ENCODE results near the gene CD93.

Gene CD93

DNA sequence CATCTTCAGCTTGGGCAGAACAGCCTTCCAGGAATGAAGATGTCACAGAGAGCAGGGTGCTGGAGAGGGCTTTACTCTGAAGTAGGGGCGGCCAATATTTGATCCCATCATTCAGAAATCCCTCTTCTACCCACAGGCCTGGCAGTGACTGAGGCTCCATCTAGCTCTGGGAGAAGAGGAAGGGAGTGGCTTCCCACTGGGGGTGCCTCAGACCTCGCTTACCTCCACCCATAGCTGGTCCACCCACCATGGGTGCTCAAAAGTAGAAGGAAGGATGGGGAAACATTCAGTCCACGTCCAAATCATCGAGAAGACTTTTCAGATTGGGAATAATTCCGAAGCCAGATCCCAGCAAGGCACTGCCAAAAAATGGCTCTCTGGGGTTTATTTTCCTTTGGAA, 24.9 kb downstream of the CD93 start:
- DNase-seq (ENCODE audit: low spot score): no peak

DNA sequence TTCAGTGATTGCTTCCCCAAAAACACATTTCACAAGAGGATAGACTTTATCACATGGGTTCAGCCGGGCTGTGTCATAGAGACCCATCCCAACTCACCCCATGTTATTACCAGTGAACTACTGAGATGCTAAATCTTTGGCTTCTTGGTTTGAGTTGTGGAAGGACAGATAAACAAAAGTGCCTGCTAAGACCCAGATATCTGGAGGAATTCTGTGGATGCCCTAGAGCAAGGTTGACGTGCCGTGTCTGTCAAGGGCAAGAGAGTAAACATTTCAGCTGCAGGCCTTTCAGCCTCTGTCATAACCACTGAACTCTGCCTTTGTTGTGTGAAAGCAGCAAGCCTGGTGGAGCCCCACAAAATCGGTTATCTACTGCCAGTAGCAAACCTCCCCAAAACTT, 25.5 kb downstream of the CD93 start:
- DNase-seq (ENCODE audit: low spot score): no peak

DNA sequence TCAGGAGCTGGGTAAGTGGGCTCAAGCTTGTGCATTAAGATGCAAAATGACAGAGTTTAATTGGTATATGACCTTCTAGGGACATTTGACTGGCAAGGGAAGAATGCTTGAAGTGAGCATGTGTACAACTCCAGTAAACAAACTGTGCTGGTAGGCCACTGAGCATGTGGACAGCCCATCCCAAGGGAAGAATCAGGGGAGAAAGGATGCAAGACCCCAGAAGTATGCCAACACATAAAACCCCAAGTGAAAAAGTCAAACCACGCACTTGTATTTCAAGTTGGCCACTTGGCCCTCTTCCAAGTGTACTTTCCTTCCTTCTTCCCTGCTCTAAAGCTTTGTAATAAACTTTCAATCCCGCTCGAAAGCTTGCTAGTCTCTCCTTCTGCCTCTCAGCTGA, 26.3 kb downstream of the CD93 start:
- no peak for DNase-seq (ENCODE audit: low spot score)

- DNase-seq (ENCODE audit: low spot score): no peak
Observed at GRCh38 chr20:23059001-23059400, 27.1 kb downstream of the CD93 start.

GRCh38 chr20:23058240-23058639, 27.9 kb downstream of the CD93 start:
- no peak for DNase-seq (ENCODE audit: low spot score)

GRCh38 chr20:23052904-23053303, 33.2 kb downstream of the CD93 start:
- no peak for DNase-seq (ENCODE audit: low spot score)

DNA sequence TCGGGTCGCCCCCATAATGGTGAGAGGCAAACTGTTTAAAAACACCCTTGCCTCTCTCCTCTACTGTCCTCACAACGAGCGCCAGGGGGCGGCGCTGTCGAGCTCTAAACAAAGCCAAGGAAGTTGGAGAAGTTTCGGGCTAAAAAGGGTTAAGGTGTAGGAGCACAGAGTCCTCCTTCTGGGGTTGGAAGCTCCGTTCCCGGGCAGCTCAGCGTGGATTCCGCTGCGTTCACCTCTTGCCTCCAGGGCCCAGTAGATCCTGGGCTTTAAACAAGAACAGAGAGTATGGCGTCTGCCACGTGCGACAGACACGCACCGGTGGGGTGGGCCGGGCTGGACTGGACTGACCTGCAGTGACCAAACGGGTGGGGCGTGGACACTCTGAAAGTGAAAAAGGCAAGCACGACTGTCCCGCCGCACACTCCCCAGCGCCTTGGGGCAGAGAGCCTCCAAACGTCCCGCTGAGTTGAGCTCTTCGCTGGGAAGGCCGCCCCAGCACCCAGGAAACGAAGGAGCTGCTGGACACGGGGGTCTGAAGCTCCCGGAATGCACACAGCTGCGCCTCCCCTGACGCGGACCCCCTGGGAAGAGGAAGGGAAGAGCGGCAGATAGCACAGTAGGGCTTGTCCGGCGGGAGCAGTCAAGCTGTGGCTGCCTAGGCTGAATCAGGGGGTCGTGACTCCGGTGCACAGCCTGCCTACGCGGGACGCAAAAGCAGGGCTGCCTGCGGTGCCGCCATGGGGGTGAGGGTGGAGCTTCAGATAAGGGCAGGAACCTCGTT, 35.1 kb downstream of the CD93 start:
- peak; percentile 75 for DNase-seq (ENCODE audit: low spot score)

- DNase-seq (ENCODE audit: low spot score): no peak
Observed at GRCh38 chr20:23050076-23050838, 35.9 kb downstream of the CD93 start.

DNA sequence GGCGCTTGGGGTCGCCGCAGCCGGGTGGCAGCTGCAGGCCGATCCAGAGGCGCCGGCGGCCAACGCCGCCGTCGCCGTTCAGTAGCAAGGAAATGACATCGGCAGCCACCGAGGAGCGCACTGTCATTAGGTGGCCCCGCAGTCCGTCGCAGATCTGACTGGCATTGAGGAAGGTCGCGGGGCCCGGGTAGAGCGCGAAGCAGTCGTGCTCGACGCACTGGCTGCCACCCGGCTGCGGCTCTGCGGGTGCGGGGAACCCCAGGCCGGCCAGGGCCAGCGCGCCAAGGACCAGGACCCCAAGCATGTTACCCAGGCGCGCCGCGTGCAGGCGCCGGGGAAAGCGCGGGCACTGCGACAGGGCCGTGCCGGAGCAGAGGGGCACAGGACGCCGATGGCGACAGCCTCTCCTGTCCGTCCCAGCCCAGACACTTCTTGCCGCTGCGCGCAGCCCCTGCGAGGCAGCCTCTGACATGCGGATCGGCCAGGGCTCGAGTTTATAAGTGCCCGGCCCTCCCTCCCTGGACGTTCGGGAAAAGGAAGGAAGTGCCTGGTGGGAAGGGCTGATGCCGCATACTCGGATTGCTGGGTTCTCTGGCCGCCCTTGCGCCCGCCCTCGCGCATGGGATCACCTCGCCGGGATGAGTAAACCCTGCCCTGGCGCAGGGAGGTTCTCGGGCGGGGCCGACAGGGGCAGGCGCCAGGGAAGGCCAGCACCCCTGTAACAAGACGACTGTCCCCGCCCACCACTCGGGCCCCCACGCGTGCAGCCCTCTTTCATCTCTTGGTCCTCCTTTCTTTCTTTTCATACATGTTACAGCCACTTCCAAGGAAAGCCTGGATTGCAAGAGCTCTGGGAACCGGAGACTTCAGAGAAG, 36.7 kb downstream of the CD93 start, which contains the start of gene THBD:
THBD (minus strand) TSS at position 472 of the 875 bp plus-strand sequence; CDS start at position 304, 168 bp downstream.
- peak; percentile 37 for DNase-seq (ENCODE audit: low spot score)

DNA sequence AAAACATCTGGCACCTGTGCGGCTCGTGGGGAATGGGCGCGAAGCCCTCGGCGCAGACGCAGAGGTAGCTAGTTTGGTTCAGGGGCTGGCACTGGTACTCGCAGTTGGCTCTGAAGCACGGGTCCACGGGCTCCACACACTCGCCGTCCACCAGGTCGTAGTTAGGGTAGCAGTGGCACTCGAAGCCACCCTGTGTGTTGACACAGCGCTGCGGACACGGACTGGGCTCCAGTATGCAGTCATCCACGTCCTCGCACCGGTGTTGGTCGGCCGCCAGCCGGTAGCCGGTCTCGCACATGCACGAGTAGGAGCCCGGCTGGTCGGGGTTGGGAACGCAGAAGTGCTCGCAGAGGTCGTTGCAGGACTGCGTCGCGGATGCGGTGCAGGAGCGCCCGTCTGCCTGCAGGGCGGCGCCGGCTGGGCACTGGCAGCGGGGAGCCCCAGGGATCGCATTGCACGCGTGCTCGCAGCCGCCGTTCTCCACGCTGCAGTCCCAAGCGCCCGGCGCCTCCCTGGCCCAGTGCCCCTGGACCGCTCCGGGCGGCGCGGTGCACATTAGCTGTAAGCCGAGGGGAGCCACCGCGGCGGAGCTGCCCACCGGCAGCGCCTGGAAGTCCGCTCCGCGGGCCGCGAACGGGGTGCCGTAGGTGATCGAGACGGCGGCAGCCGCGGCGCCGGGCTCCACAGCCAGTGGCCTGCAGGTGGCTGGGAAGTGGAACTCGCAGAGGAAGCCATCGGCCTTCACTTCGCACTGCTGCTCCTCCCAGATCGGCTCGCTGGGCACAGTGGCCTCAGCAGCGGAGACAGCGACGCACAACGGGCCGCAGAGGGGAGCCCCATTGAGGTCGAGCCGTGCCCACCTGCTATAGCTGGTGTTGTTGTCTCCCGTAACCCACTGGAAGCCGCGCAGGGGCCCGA, 37.6 kb downstream of the CD93 start:
- DNase-seq (ENCODE audit: low spot score): peak; percentile 59

DNA sequence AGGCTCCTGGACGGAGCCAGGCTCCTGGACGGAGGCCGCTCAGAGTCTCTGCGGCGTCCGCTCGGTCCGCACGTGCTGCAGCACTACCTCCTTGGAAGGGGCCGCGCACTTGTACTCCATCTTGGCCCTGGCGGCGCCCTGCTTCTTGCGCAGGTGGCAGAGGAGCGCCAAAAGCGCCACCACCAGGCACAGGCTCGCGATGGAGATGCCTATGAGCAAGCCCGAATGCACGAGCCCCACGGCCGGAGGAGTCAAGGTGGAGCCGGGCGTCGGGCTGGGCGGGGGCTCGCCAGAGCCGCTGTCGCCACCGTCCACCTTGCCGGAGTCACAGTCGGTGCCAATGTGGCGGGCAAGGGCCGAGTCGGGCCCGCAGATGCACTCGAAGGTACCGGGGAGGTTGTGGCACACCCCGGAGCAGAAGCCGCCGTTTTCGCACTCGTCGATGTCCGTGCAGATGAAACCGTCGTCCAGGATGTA, 38.3 kb downstream of the CD93 start:
- no peak for DNase-seq (ENCODE audit: low spot score)

GRCh38 chr20:23047001-23047737, 39.0 kb downstream of the CD93 start:
- DNase-seq (ENCODE audit: low spot score): no peak

DNA sequence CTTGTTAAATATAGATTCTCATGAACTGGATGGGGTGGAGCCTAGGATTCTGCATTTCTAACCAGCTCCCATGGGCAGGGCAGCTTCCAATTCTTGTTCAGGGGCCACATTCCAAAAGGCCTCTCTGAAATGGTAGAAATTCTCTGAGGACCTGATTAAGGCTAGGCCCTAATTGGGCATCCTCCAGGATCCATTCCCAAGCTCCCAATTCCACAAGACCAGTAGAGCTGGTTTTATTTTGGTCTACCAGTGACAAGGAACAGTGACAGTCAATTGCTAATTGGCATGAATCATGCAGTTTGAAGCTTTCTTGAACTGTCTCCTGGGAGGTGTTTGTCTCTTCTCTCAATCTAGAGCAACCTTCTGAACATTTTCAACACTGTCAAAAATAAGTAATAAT, 39.7 kb downstream of the CD93 start:
- no peak for DNase-seq (ENCODE audit: low spot score)

DNA sequence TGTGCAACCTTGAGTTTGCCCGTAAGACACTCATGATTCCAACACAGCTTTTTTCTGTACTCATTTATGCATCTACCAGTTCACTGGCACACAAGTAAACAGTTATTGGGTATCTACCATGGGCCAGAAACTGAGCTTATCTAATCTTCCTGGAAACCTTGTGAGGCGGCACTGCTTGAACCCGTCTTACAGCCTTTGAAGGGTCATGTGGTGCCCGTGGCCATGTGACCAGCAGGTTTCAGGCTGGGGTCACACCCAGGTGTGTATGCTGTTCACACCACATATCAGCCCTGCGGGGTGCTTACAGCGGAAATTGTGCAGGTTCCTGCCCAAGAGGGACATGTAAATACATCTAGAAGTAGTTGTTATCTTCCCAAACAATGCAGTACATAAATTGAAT, 42.7 kb downstream of the CD93 start:
- no peak for DNase-seq (ENCODE audit: low spot score)

DNA sequence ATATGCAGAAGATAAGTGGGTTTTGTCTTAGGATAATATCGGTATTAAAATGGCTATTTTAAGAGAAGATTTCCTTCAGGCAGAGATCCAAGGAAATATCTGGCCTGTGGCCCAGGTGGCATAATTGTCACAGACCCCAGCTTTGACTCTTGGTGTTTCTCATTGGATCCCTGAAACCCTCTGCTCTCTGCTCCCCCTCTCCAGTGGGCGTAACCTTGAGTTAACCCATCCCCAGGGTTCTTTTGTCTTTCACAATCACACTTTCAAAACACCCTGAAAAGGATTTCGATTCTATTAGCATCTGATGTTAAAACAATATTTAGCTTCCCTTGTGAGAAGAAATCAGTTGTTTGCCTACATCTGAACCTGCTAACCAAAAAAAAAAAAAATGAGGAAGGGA, 43.9 kb downstream of the CD93 start:
- DNase-seq (ENCODE audit: low spot score): peak; percentile 47

DNA sequence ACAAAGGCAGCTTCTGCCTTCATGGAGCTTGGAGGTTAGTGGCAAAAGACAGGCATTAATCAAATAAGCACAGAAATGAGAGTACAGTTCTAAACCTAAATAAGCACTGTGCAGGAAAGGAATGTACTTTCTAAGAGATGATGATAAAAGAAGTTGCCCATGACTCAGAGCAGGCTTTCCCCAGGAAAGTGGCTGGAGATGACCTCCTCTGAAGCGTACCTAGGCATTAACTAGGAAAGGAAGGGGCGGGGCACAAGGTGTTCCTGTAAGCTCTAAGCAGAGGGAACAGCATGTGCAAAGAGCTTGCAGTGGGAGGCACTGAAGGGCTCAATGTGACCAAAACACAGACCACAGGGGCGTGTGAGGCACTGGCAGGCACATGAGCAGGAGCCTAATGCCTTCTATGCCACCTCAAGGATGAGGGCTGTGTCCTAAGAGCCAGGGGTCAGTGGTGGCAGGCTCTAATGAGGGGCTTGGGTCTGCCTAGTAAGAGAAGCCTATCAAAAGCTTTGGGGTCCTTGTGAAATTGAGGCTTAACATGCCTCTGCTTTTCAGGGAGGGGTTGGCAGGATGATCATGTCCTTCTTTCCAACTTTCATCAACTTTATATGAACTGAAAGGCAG, 46.1 kb downstream of the CD93 start:
- DNase-seq (ENCODE audit: low spot score): no peak

DNA sequence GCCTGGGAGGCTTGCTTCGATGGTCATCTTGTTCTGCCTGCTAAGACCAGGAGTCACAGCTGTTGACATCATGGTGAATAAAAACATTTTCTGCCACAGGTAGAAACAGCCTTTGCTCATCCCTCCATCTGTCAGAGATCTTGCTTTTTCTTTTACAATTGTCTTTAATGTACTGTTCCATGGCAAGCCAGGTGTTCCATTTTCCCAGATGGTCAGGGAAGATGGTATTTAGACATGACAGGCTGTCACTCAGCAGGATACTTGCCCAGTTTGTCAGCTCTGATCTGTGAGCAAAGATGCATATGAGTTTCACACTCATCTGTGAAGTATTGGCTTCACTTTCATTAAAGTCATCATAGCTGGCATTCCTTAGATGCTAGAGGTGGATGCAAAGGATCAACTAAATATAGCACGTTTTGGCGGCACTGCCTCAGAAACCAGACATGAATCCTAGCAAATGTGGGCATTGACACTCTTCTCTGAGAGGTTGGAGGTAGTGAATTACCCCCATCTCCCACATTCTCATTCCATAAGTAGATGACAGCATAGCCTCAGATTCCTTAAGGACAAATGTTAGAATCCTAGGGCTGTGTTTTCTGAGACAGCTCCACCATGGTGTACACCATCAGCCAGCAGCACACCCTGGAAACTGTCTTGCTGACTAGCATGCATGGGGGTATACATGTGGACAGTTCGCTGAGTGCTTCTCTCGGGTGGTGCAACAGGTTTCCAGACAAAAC, 46.8 kb downstream of the CD93 start:
- no peak for DNase-seq (ENCODE audit: low spot score)

DNA sequence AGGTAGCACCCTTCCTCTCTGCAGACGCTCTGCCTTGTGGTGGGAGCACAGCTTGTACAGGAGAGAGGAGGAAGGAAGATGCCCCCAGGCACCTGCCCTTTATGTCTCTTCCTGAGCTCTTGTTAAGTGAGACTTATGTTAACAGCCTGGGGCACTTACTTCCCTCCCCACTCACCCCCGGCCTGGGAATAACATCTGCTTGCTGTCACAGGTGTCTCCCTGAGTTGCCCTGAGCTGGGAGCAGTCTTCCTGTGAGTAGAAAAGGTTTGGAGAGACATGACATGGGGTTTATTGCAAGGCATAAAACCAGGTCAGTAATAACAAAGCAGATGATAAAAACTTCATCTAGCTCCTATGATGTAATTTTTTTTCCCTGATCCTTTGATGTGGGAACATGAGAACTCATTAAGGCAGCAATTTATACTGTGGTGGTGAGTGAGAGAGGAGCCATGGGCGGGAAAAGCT, 49.1 kb downstream of the CD93 start:
- no peak for DNase-seq (ENCODE audit: low spot score)

GRCh38 chr20:23036371-23036770, 49.8 kb downstream of the CD93 start:
- no peak for DNase-seq (ENCODE audit: low spot score)

Measured in iPS-NIHi11 (cell line).